ENCODE data around the gene SF3A2. TPM values are rescaled to one million over a fixed set of nuclear protein-coding genes. Genes with fewer than 3 reads are reported as not detected.

The SF3A2 gene
- total RNA-seq, 2 donors from 2014 or later = 15.5 to 30.1 TPM

DNA sequence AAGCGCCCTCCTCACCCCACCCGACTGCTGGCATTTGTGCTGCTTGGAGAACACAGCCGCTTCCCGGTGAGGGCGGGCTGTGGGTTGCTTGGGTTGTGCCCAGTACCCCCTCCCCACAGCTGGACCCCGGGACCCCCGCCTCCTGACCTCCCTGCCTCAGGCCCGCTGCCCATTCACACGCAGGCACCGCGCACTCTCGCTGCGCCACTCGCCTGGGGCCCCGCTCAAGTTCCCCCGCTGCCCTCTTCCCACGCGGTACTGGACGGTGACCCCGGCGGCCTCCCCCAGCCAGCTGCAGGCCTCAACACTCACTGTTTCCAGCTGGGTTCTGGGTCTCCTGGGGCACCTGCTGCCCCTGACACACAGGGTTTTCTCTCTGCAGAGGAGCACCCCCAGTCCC, 16.9 kb upstream of the SF3A2 start:
- intact Hi-C loops (cut with DNase I) = no loop called here
- 95 to 96% methylated on average over 20 to 21 of the region's 21 CpGs for WGBS, 2 donors
- Histone ChIP-seq H3K9me3 (no peaks in the 10 kb centered on the region), H3K4me1 (peaks cover 3% of the 10 kb centered on the region), H3K4me3 (no peak overlapping the region), H3K36me3 (replicated peaks in 1 of 2; ENCODE audit: insufficient read depth in 1 of 2, low read depth in 2 of 2) (peaks cover 0 to 27% of the 10 kb centered on the region in 2 donors), H3K27me3 (no peaks in the 10 kb centered on the region), H3K27ac (no peak overlapping the region)
- TF ChIP-seq POLR2A (IDR thresholded peaks at IDR 0.05) = no peak
- TF ChIP-seq, protein P1, sequence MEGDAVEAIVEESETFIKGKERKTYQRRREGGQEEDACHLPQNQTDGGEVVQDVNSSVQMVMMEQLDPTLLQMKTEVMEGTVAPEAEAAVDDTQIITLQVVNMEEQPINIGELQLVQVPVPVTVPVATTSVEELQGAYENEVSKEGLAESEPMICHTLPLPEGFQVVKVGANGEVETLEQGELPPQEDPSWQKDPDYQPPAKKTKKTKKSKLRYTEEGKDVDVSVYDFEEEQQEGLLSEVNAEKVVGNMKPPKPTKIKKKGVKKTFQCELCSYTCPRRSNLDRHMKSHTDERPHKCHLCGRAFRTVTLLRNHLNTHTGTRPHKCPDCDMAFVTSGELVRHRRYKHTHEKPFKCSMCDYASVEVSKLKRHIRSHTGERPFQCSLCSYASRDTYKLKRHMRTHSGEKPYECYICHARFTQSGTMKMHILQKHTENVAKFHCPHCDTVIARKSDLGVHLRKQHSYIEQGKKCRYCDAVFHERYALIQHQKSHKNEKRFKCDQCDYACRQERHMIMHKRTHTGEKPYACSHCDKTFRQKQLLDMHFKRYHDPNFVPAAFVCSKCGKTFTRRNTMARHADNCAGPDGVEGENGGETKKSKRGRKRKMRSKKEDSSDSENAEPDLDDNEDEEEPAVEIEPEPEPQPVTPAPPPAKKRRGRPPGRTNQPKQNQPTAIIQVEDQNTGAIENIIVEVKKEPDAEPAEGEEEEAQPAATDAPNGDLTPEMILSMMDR (IDR thresholded peaks at IDR 0.05) = no peak
- DNase-seq = no peak
- no peak for ATAC-seq

DNA sequence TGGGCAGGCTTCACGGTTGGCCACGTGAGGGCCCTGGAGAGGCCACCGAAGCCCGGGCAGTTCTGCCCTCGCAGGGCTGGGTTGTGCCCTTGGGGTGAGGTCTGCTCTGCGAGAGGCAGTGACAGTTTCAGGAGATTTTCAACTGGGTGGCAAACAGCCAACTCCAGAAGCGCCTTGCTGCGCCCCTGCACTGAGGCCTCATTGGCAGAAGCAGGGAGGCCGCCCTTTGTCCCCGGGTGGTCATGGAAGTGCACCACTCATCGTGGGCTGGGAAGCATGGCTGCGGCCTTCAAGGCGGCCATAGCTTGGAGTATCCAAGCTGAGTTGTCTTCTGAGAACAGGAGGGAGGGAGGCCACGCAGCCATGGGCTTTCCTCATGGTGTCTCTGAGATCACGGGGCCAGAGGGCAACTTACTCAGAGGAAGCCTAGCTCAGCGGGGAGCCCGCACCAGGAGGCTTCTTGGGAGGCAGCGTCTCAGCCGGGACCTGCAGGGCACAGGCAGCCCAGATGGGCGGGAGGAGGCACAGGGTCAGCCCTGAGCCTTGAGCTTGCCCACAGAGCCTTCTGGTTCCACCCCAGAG, 15.3 kb upstream of the SF3A2 start:
- H3K27ac ChIP-seq = no peak overlapping the region
- peaks cover 0 to 29% of the 10 kb centered on the region in 2 donors for H3K36me3 ChIP-seq (replicated peaks in 1 of 2; ENCODE audit: insufficient read depth in 1 of 2, low read depth in 2 of 2)
- H3K9me3 ChIP-seq = no peaks in the 10 kb centered on the region
- DNase-seq (no peak), ATAC-seq (no peak)
- H3K27me3 ChIP-seq = no peaks in the 10 kb centered on the region
- TF ChIP-seq, protein P1 (IDR thresholded peaks at IDR 0.05) = no peak
- no peak for TF ChIP-seq POLR2A (IDR thresholded peaks at IDR 0.05)
- WGBS, 2 donors = 90 to 95% methylated on average over 8 to 20 of the region's 20 CpGs
- peaks cover 11% of the 10 kb centered on the region for H3K4me1 ChIP-seq
- intact Hi-C loops (cut with DNase I) = no loop called here
- H3K4me3 ChIP-seq = no peak overlapping the region

DNA sequence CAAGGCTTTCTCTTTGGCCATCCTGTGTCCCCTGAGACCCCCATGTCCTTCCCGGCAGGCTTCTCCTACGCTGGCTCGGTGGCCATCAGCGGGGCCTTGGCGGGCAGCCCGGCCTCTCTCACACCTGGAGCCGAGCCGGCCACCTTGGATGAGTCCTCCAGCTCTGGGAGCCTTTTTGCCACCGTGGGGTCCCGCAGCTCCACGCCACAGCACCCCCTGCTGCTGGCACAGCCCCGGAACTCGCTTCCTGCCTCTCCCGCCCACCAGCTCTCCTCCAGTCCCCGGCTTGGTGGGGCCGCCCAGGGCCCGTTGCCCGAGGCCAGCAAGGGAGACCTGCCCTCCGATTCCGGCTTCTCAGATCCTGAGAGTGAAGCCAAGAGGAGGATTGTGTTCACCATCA, 14.7 kb upstream of the SF3A2 start:
- ATAC-seq = no peak
- Histone ChIP-seq H3K27me3 (no peaks in the 10 kb centered on the region), H3K9me3 (no peaks in the 10 kb centered on the region), H3K4me1 (peaks cover 11% of the 10 kb centered on the region), H3K27ac (no peak overlapping the region), H3K36me3 (replicated peaks in 1 of 2; ENCODE audit: insufficient read depth in 1 of 2, low read depth in 2 of 2) (peaks cover 0 to 28% of the 10 kb centered on the region in 2 donors), H3K4me3 (no peak overlapping the region)
- 89 to 91% methylated on average over 12 to 19 of the region's 20 CpGs for WGBS, 2 donors
- TF ChIP-seq, protein P1 (IDR thresholded peaks at IDR 0.05) = peak in 1 of 7 experiments; percentile 5
- no peak for TF ChIP-seq POLR2A (IDR thresholded peaks at IDR 0.05)
- intact Hi-C loops (cut with DNase I) = no loop called here
- DNase-seq = no peak

DNA sequence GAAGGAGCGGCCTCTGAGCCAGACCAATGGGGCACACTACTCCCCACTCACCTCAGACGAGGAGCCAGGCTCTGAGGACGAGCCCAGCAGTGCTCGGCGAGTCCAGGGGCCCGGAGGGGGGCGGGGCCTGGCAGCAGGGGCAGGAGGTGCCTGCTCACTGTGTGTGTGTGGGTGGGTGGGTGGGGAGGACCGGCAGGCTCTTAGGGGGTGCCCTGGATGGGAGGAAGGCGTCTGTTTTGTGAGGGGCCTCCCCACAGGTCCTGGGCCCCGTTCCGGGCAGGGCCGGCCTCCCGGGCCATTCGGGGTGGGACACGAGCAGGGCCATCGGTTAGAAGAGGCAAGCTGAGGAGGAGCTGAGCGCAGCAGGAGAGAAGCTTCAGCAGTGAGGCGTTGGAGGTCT, 13.2 kb upstream of the SF3A2 start:
- DNase-seq = no peak
- Histone ChIP-seq H3K27me3 (no peaks in the 10 kb centered on the region), H3K4me1 (peaks cover 11% of the 10 kb centered on the region), H3K27ac (no peak overlapping the region), H3K36me3 (replicated peaks in 1 of 2; ENCODE audit: insufficient read depth in 1 of 2, low read depth in 2 of 2) (peaks cover 0 to 26% of the 10 kb centered on the region in 2 donors), H3K9me3 (no peaks in the 10 kb centered on the region), H3K4me3 (no peak overlapping the region)
- ATAC-seq = no peak
- TF ChIP-seq, protein P1 (IDR thresholded peaks at IDR 0.05) = no peak
- no peak for TF ChIP-seq POLR2A (IDR thresholded peaks at IDR 0.05)
- WGBS, 2 donors = 86 to 94% methylated on average over 16 of the region's 18 CpGs
- intact Hi-C loops (cut with DNase I) = no loop called here

DNA sequence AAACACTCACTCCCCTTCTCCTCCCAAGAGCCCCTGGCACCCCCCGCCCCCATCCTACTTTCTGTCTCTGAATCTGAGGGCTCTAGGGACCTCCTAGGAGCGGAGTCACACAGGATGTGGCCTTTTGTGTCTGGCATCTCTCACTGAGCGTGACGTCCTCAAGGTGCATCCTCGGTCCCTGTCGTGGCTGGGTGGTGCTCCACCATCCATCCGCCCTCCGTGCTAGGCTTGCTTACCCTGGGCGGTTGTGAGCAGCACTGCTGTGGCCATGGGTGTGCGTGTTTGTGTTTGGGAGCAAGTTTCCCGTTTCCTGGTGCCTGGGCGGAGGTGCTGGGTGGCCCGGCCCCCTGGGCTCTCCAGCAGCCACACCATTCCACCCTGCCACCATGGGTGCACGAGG, 12.7 kb upstream of the SF3A2 start:
- DNase-seq = no peak
- WGBS, 2 donors = 91 to 99% methylated on average over 13 of the region's 14 CpGs
- H3K27me3 ChIP-seq = no peaks in the 10 kb centered on the region
- peak overlapping the region in 1 of 4 donors; percentile 51 for H3K27ac ChIP-seq
- H3K36me3 ChIP-seq (replicated peaks in 1 of 2; ENCODE audit: insufficient read depth in 1 of 2, low read depth in 2 of 2) = peaks cover 1 to 26% of the 10 kb centered on the region in 2 donors
- intact Hi-C loops (cut with DNase I) = no loop called here
- no peaks in the 10 kb centered on the region for H3K9me3 ChIP-seq
- TF ChIP-seq, protein P1 (IDR thresholded peaks at IDR 0.05) = no peak
- no peak for TF ChIP-seq POLR2A (IDR thresholded peaks at IDR 0.05)
- peaks cover 11% of the 10 kb centered on the region for H3K4me1 ChIP-seq
- H3K4me3 ChIP-seq = no peak overlapping the region
- no peak for ATAC-seq
